ENCODE results near the gene ZXDB.
"Not testable (repeated sequence)": the region's sequence is repeated elsewhere in the genome, so short reads cannot be mapped to it uniquely, and the experiment has no call there.

The ZXDB gene

GRCh38 chrX:57587062-57587461 lies 4.7 kb upstream of the ZXDB start:
- no peak for DNase-seq
- Mint-ChIP-seq H3K4me3 (no peak overlapping the region), H3K4me1 (peaks cover 10% of the 10 kb centered on the region), H3K9me3 (peaks cover 39% of the 10 kb centered on the region), H3K27ac (no peak overlapping the region), H3K36me3 (ENCODE audit: low read depth) (no peaks in the 10 kb centered on the region), H3K27me3 (ENCODE audit: low read depth, poor library complexity) (peaks cover under 1% of the 10 kb centered on the region)
- TF ChIP-seq CTCF (IDR thresholded peaks at IDR 0.05), result no peak

DNA sequence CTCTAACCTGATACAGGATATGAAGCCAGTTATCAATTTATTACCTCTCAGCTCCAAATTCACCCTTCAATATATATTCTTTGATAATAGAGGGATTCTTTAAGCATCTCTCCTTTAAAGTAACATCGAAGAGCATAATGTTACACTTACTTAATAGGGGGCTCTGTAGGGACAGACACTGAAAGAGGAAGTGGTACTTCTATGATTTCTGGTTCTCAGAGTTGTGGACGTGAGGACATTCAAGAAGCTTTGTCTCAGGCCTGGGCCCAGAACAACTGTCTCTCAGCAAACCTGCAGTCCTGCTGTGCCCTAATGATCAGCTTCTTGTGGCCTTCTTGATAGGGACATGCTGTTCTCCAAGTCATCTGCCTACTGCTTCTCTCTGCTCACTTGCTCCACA lies 4.2 kb upstream of the ZXDB start:
- Mint-ChIP-seq H3K27ac (no peak overlapping the region), H3K4me1 (peaks cover 10% of the 10 kb centered on the region), H3K27me3 (ENCODE audit: low read depth, poor library complexity) (no peaks in the 10 kb centered on the region), H3K4me3 (no peak overlapping the region), H3K36me3 (ENCODE audit: low read depth) (no peaks in the 10 kb centered on the region), H3K9me3 (peaks cover 35% of the 10 kb centered on the region)
- TF ChIP-seq CTCF (IDR thresholded peaks at IDR 0.05), result no peak
- no peak for DNase-seq

DNA sequence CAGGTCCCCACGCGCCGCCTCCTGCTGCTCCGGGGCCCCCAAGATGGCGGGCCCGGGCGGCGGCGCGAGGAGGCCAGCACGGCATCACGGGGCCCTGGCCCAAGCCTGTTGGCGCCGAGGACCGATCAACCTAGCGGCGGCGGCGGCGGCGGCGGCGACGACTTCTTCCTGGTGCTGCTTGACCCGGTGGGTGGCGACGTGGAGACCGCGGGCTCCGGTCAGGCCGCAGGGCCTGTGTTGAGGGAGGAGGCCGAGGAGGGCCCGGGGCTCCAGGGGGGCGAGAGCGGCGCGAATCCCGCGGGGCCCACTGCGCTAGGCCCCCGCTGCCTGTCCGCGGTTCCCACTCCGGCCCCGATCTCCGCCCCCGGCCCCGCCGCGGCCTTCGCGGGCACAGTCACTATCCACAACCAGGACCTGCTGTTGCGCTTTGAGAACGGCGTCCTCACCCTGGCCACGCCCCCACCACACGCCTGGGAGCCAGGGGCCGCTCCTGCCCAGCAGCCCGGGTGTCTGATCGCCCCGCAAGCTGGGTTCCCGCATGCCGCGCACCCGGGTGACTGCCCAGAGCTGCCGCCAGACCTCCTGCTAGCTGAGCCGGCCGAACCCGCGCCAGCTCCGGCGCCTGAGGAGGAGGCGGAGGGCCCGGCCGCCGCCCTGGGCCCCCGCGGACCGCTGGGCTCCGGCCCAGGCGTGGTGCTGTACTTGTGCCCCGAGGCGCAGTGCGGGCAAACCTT lies 516 bp downstream of the ZXDB start:
- not testable (repeated sequence) for H3K27ac Mint-ChIP-seq; H3K27me3 Mint-ChIP-seq (ENCODE audit: low read depth, poor library complexity); H3K36me3 Mint-ChIP-seq (ENCODE audit: low read depth)
- peak overlapping the region; percentile 68 for H3K4me3 Mint-ChIP-seq
- peaks cover 41% of the 10 kb centered on the region for H3K9me3 Mint-ChIP-seq
- peak; percentile 53 for DNase-seq
- H3K4me1 Mint-ChIP-seq, result peaks cover 34% of the 10 kb centered on the region

DNA sequence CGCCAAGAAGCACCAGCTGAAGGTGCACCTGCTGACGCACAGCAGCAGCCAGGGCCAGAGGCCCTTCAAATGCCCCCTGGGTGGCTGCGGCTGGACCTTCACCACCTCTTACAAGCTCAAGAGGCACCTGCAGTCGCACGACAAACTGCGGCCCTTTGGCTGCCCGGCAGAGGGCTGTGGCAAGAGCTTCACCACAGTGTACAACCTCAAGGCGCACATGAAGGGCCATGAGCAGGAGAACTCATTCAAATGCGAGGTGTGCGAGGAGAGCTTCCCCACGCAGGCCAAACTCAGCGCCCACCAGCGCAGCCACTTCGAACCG lies 1.0 kb downstream of the ZXDB start:
- Mint-ChIP-seq H3K9me3 (peaks cover 39% of the 10 kb centered on the region), H3K4me1 (peaks cover 34% of the 10 kb centered on the region), H3K4me3 (peak overlapping the region; percentile 68)
- not testable (repeated sequence) for H3K27ac Mint-ChIP-seq; H3K27me3 Mint-ChIP-seq (ENCODE audit: low read depth, poor library complexity); H3K36me3 Mint-ChIP-seq (ENCODE audit: low read depth)
- peak; percentile 36 for DNase-seq

DNA sequence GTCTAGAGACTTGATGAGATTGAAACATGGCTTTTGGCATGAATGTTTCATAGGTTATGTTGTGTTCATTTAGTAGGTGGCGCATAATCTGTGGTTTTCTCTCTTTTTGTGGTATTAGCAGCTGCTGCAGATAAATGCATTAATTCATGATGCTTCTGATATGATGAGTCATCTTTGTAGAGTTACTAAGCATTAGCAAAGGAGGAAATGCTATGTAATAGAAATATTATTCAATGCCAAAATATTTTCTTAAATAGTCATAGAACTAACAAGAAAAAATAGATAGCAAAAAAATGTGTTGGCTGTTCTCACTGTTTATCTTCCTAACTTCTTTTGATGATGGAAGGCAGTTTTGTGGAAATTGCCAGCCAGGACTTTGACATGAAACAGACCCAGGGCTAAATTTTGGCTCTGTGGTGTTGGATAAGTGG lies 3.6 kb downstream of the ZXDB start:
- Mint-ChIP-seq H3K9me3 (peaks cover 26% of the 10 kb centered on the region), H3K4me3 (peak overlapping the region; percentile 62), H3K4me1 (peaks cover 34% of the 10 kb centered on the region), H3K27ac (no peak overlapping the region), H3K36me3 (ENCODE audit: low read depth) (peaks cover 4% of the 10 kb centered on the region), H3K27me3 (ENCODE audit: low read depth, poor library complexity) (no peaks in the 10 kb centered on the region)
- DNase-seq, result no peak
- TF ChIP-seq CTCF (IDR thresholded peaks at IDR 0.05), result no peak

DNA sequence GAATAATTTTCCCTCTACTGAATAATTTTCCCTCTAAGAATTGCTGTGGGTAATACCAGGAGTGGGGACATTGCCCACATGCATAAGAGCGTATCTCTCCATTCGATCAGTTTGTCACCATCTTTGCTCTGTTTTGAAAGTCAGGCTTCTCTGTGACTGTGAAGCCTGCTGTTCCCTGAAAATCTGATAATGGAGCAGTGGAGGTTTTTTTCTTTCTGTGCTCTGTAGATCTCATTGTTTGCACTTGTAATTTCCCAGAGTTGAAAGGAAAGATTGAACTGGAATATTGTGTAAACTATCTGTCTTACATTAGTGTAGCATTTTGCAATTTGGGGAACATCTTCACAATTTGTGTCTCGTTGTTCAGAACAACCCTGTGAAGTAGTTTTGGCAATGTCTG lies 4.3 kb downstream of the ZXDB start:
- Mint-ChIP-seq H3K9me3 (peaks cover 18% of the 10 kb centered on the region), H3K36me3 (ENCODE audit: low read depth) (peaks cover 4% of the 10 kb centered on the region), H3K27me3 (ENCODE audit: low read depth, poor library complexity) (no peaks in the 10 kb centered on the region), H3K4me3 (peak overlapping the region; percentile 69), H3K4me1 (peaks cover 27% of the 10 kb centered on the region), H3K27ac (no peak overlapping the region)
- no peak for TF ChIP-seq CTCF (IDR thresholded peaks at IDR 0.05)
- no peak for DNase-seq

DNA sequence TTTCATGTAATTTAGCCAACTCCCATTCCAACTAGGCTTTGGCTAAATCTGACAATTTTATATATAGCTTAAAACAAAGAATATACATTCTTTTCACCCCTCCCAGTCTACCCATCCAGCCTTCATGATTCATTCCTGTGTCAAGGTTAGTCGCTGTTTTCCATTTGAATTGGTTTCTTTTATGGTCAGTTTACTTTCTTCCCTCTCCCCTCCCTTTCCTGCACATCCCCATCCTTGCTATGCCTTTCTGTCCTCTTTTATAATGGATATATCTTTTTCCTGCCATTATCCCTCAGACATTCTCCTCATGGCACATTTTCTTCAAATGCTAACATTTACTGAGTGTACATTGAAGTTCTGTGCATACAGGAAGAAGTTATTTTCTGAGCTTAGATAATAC lies 4.7 kb downstream of the ZXDB start:
- Mint-ChIP-seq H3K9me3 (peaks cover 14% of the 10 kb centered on the region), H3K4me1 (peaks cover 23% of the 10 kb centered on the region), H3K27ac (peak overlapping the region; percentile 23), H3K36me3 (ENCODE audit: low read depth) (peaks cover 4% of the 10 kb centered on the region), H3K27me3 (ENCODE audit: low read depth, poor library complexity) (no peaks in the 10 kb centered on the region), H3K4me3 (peak overlapping the region; percentile 69)
- no peak for TF ChIP-seq CTCF (IDR thresholded peaks at IDR 0.05)
- no peak for DNase-seq
